Neuronal stem cell (in vitro differentiated cells): ENCODE data around the gene THADA.

Experiments used
- DNase-seq: peaks from one replicate; pipeline ENCODE4 v3.0.0-alpha.2; 2013; ENCODE audit warnings: low spot score
- H2AFZ ChIP-seq: one replicate; pipeline ENCODE4 v1.6.1; 2013; ENCODE audit warnings: mild to moderate bottlenecking, low read length, inconsistent platforms
- H2AK5ac ChIP-seq: 2 replicates; pipeline ENCODE4 v1.6.1; 2013; ENCODE audit warnings: low read depth, mild to moderate bottlenecking, inconsistent platforms, low read length, moderate library complexity, mixed read lengths
- H2BK120ac ChIP-seq: 2 replicates; pipeline ENCODE4 v1.6.1; 2013; ENCODE audit warnings: low read depth, mild to moderate bottlenecking, inconsistent platforms, low read length, moderate library complexity, mixed read lengths
- H2BK12ac ChIP-seq: one replicate; pipeline ENCODE4 v1.6.1; 2013; ENCODE audit warnings: low read length, inconsistent platforms
- H2BK15ac ChIP-seq: 2 replicates; pipeline ENCODE4 v1.6.1; 2013; ENCODE audit warnings: mild to moderate bottlenecking, low read length, inconsistent platforms, mixed read lengths
- H2BK5ac ChIP-seq: one replicate; pipeline ENCODE4 v1.6.1; 2013; ENCODE audit warnings: inconsistent platforms, mild to moderate bottlenecking, low read length, moderate library complexity
- H3K14ac ChIP-seq: one replicate; pipeline ENCODE4 v1.6.1; 2013; ENCODE audit warnings: low read length, inconsistent platforms
- H3K18ac ChIP-seq: 2 replicates; pipeline ENCODE4 v1.6.1; 2013; ENCODE audit warnings: low read length, inconsistent platforms
- H3K23ac ChIP-seq: 2 replicates; pipeline ENCODE4 v1.6.1; 2013; ENCODE audit warnings: low read depth, mild to moderate bottlenecking, mixed read lengths, low read length, inconsistent platforms; ENCODE audit not compliant: poor library complexity
- H3K27ac ChIP-seq: replicated peaks from 3 replicates; pipeline ENCODE4 v1.5.1; 2013; ENCODE audit warnings: low read length, inconsistent platforms
- H3K27me3 ChIP-seq, 3 experiments: 2 replicates each; pipeline ENCODE4 v1.6.1; 2013; ENCODE audit warnings: low read length in 3 of 3, mild to moderate bottlenecking in 2 of 3, inconsistent platforms in 1 of 3, low read depth in 1 of 3, mixed read lengths in 1 of 3, moderate library complexity in 1 of 3; ENCODE audit not compliant: control insufficient read depth in 3 of 3, insufficient read depth in 3 of 3
- H3K36me3 ChIP-seq, 2 donors: replicated peaks in 1 of 2; 2 replicates each; pipeline ENCODE4 v1.6.1; 2013; ENCODE audit warnings: low read length in 2 of 2; ENCODE audit not compliant: control insufficient read depth in 2 of 2, insufficient read depth in 2 of 2
- H3K4ac ChIP-seq: 2 replicates; pipeline ENCODE4 v1.6.1; 2013; ENCODE audit warnings: inconsistent platforms, mild to moderate bottlenecking, low read length, moderate library complexity
- H3K4me1 ChIP-seq, 2 donors: 1 replicate in 1 of 2; 2 replicates in 1 of 2; pipeline ENCODE4 v1.6.1; 2013; ENCODE audit warnings: low read length in 2 of 2, low read depth in 1 of 2; ENCODE audit not compliant: control insufficient read depth in 2 of 2, insufficient read depth in 1 of 2
- H3K4me2 ChIP-seq: one replicate; pipeline ENCODE4 v1.6.1; 2013; ENCODE audit warnings: mild to moderate bottlenecking, low read length, inconsistent platforms; ENCODE audit not compliant: insufficient read depth, poor library complexity, severe bottlenecking
- H3K4me3 ChIP-seq, 2 donors: 2 replicates each; pipeline ENCODE4 v1.5.1; 2013; ENCODE audit warnings: low read length in 2 of 2, mild to moderate bottlenecking in 2 of 2, inconsistent platforms in 1 of 2, moderate library complexity in 1 of 2
- H3K79me1 ChIP-seq: one replicate; pipeline ENCODE4 v1.6.1; 2013; ENCODE audit warnings: low read depth, mild to moderate bottlenecking, inconsistent platforms, low read length, moderate library complexity
- H3K9ac ChIP-seq: one replicate; pipeline ENCODE4 v1.6.1; 2013; ENCODE audit warnings: mild to moderate bottlenecking, low read depth, low read length, inconsistent platforms; ENCODE audit not compliant: poor library complexity
- H3K9me3 ChIP-seq, 2 donors: replicated peaks in 1 of 2; 2 replicates each; pipeline versions ENCODE3 to v1.6.1; 2013; ENCODE audit warnings: low read length in 2 of 2, mild to moderate bottlenecking in 2 of 2, inconsistent platforms in 1 of 2, low read depth in 1 of 2, mixed read lengths in 1 of 2, moderate library complexity in 1 of 2; ENCODE audit not compliant: control insufficient read depth in 2 of 2, insufficient read depth in 1 of 2
- H4K8ac ChIP-seq: one replicate; pipeline ENCODE4 v1.6.1; 2013; ENCODE audit warnings: low read depth, mild to moderate bottlenecking, inconsistent platforms, low read length, moderate library complexity
- H4K91ac ChIP-seq: one replicate; pipeline ENCODE4 v1.6.1; 2013; ENCODE audit warnings: low read length, low read depth, mild to moderate bottlenecking, inconsistent platforms; ENCODE audit not compliant: poor library complexity
- WGBS, 2 donors: extraction: QIAGEN DNeasy Blood & Tissue Kit; methylation state at CpG; one replicate each; pipeline ENCODE4 v1.1.7; 2013; ENCODE audit warnings: missing lambda C conversion rate in 2 of 2, mixed read lengths in 1 of 2; ENCODE audit not compliant: insufficient read length in 2 of 2, insufficient replicate concordance in 1 of 2; ENCODE audit errors: extremely low coverage in 2 of 2; 5-methylcytosine and 5-hydroxymethylcytosine counted together

THADA gene

DNA sequence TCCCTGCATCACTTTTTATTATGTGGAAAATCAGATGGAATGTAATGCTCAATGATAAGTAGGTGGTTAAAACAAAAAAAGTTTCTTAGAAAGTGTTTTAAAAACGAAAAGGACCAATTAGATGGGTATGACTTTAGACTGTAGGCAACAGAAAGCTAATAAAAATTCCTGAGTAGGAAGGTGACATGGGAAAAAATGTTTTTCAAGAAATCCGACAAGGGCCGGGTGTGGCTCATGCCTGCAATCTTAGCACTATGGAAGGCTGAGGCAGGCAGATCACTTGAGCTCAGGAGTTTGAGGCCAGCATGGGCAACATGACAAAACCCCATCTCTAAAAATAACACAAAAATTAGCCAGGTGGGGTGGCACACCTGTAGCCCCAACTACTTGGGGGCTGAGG lies 126.1 kb downstream of the THADA start:
- Histone ChIP-seq H3K27me3 (no peaks in the 10 kb centered on the region), H3K9me3 (no peaks in the 10 kb centered on the region), H2BK5ac (no peak overlapping the region), H3K4me1 (peaks cover 0 to 4% of the 10 kb centered on the region in 2 donors), H3K14ac (no peak overlapping the region), H4K91ac (no peak overlapping the region), H3K79me1 (no peaks in the 10 kb centered on the region), H3K4ac (no peak overlapping the region), H3K9ac (no peak overlapping the region), H3K18ac (no peak overlapping the region), H2BK15ac (no peak overlapping the region), H4K8ac (no peak overlapping the region), H2BK120ac (no peak overlapping the region), H2BK12ac (no peak overlapping the region), H3K36me3 (no peaks in the 10 kb centered on the region), H2AFZ (no peak overlapping the region), H3K23ac (no peak overlapping the region), H3K27ac (no peak overlapping the region), H3K4me3 (no peak overlapping the region), H2AK5ac (no peak overlapping the region), H3K4me2 (no peak overlapping the region)
- WGBS, 2 donors: no CpG with 5 or more reads among the region's 3 CpGs
- DNase-seq: no peak

DNA sequence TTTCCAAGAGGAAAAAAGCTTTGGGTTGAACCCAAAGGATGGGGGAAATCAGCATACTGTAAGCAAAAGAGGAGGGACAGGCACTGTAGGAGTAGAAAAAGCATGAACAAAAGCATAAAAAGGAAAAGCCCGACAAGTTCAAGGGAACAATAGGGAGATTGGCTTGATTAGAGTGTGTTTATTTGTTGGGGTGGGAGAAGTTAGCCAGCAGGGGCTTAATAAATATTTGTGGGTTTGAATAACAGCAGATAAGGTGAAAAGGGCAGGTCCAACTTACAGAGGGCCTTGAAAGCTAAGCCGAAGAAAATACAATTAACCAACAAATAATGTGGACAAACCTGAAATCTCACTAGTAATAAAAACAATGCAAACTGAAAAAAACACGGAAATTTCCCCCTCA lies 126.7 kb downstream of the THADA start:
- Histone ChIP-seq H3K4me1 (peaks cover 0 to 4% of the 10 kb centered on the region in 2 donors), H3K36me3 (no peaks in the 10 kb centered on the region), H3K4ac (no peak overlapping the region), H4K91ac (no peak overlapping the region), H2AFZ (no peak overlapping the region), H3K14ac (no peak overlapping the region), H3K27me3 (no peaks in the 10 kb centered on the region), H3K4me3 (no peak overlapping the region), H2BK120ac (no peak overlapping the region), H3K9me3 (no peaks in the 10 kb centered on the region), H3K79me1 (no peaks in the 10 kb centered on the region), H2AK5ac (no peak overlapping the region), H3K9ac (no peak overlapping the region), H3K23ac (no peak overlapping the region), H3K4me2 (no peak overlapping the region), H2BK12ac (no peak overlapping the region), H2BK5ac (no peak overlapping the region), H3K18ac (no peak overlapping the region), H2BK15ac (no peak overlapping the region), H3K27ac (no peak overlapping the region), H4K8ac (no peak overlapping the region)
- WGBS, 2 donors: no CpG with 5 or more reads among the region's 3 CpGs
- DNase-seq: no peak

DNA sequence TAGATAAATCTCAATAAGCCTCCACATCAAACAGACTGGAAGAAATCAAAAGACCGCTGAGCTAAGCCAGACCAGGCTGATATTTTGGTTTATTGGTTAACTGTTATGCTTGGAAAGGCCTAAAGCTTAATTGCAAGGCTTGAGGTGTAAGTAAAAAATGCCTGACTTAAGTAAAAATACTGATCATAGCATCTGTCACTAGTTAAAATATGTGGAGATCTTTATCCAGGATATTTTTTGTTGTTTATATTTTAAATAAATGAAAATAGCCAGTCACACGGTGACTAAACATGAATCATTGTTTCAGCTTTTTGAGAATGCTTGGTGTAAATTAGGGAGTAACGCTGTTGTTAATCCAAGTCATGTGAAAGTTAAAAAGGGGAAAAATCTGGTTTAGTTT lies 127.9 kb downstream of the THADA start:
- Histone ChIP-seq H3K4me2 (no peak overlapping the region), H2BK12ac (no peak overlapping the region), H3K27me3 (no peaks in the 10 kb centered on the region), H2BK5ac (no peak overlapping the region), H3K4me1 (peaks cover 0 to 4% of the 10 kb centered on the region in 2 donors), H3K79me1 (no peaks in the 10 kb centered on the region), H3K14ac (no peak overlapping the region), H3K4me3 (no peak overlapping the region), H2AK5ac (no peak overlapping the region), H4K8ac (no peak overlapping the region), H3K4ac (no peak overlapping the region), H4K91ac (no peak overlapping the region), H3K9me3 (no peaks in the 10 kb centered on the region), H3K36me3 (no peaks in the 10 kb centered on the region), H2BK15ac (no peak overlapping the region), H3K9ac (no peak overlapping the region), H2AFZ (no peak overlapping the region), H3K23ac (no peak overlapping the region), H2BK120ac (no peak overlapping the region), H3K27ac (no peak overlapping the region), H3K18ac (no peak overlapping the region)
- WGBS, 2 donors: no CpG with 5 or more reads among the region's 3 CpGs
- no peak for DNase-seq

DNA sequence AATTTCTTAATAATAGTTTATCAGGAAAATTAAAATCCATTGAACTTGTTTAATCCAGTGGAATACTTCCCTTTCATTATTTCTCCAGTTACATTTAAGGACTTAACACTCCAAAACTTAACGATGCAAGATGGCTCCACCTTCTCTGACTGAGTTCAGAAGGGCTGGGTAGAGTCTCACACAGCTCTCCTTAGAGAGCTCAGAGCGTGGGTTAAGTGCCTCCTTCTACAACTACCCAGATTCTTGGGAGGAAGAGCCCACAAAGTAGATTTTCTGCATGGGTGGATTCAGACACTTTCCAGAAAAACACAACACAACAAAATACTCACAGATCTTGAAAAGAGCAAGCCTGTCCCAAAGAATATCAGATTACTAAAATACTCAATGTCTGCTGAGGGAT lies 130.6 kb downstream of the THADA start:
- no peaks in the 10 kb centered on the region for H3K9me3 ChIP-seq
- H3K4me1 ChIP-seq: peaks cover 0 to 7% of the 10 kb centered on the region in 2 donors
- H2AK5ac ChIP-seq: no peak overlapping the region
- H4K8ac ChIP-seq: no peak overlapping the region
- no peaks in the 10 kb centered on the region for H3K79me1 ChIP-seq
- DNase-seq: no peak
- H3K27me3 ChIP-seq: no peaks in the 10 kb centered on the region
- no peak overlapping the region for H3K27ac ChIP-seq
- H2BK120ac ChIP-seq: no peak overlapping the region
- H2BK5ac ChIP-seq: no peak overlapping the region
- H2BK15ac ChIP-seq: no peak overlapping the region
- H3K4me2 ChIP-seq: no peak overlapping the region
- no peak overlapping the region for H3K23ac ChIP-seq
- H2AFZ ChIP-seq: no peak overlapping the region
- H3K4ac ChIP-seq: no peak overlapping the region
- no peaks in the 10 kb centered on the region for H3K36me3 ChIP-seq
- H4K91ac ChIP-seq: no peak overlapping the region
- H3K18ac ChIP-seq: no peak overlapping the region
- WGBS, 2 donors: no CpG with 5 or more reads among the region's 2 CpGs
- H3K14ac ChIP-seq: no peak overlapping the region
- H3K9ac ChIP-seq: no peak overlapping the region
- no peak overlapping the region for H3K4me3 ChIP-seq
- no peak overlapping the region for H2BK12ac ChIP-seq
